ENCODE measurements around the gene EPHA5. TPM values are rescaled to one million over a fixed set of nuclear protein-coding genes. Genes with fewer than 3 reads are reported as not detected.

EPHA5 gene
- polyA plus RNA-seq, 1 donor (not counting 4 experiments of a cell fraction or from before 2014, with no cell fraction given), result not detected

- Histone ChIP-seq H4K20me1 (ENCODE audit: control insufficient read depth, extremely low read depth, insufficient read depth, low read length) (no peaks in the 10 kb centered on the region), H3K9ac (ENCODE audit: control insufficient read depth, extremely low read depth, insufficient read depth, low read length) (no peak overlapping the region), H3K27ac (ENCODE audit: control insufficient read depth, insufficient read depth, low read length) (no peak overlapping the region), H3K4me2 (ENCODE audit: control insufficient read depth, extremely low read depth, insufficient read depth, low read depth, low read length) (no peak overlapping the region), H3K27me3 (ENCODE audit: control insufficient read depth, extremely low read depth, insufficient read depth, low read length) (no peaks in the 10 kb centered on the region), H3K79me2 (ENCODE audit: control insufficient read depth, insufficient read depth, low read length) (no peaks in the 10 kb centered on the region), H3K4me1 (ENCODE audit: control insufficient read depth, extremely low read depth, insufficient read depth, low read length) (no peaks in the 10 kb centered on the region), H2AFZ (ENCODE audit: control insufficient read depth, low read length) (no peak overlapping the region), H3K4me3 (ENCODE audit: control insufficient read depth in 2 of 3, extremely low read depth in 1 of 3, insufficient read depth in 2 of 3, low read depth in 1 of 3, low read length in 3 of 3) (no peak overlapping the region), H3K36me3 (ENCODE audit: control insufficient read depth in 2 of 2, extremely low read depth in 1 of 2, insufficient read depth in 2 of 2, low read length in 2 of 2) (no peaks in the 10 kb centered on the region), H3K9me1 (ENCODE audit: control insufficient read depth, extremely low read depth, insufficient read depth, low read length) (no peaks in the 10 kb centered on the region), H3K9me3 (ENCODE audit: control insufficient read depth, low read depth, low read length) (no peaks in the 10 kb centered on the region)
- TF ChIP-seq CTCF (optimal IDR thresholded peaks at IDR 0.05 in 1 of 3, IDR thresholded peaks at IDR 0.05 in 1 of 3, conservative IDR thresholded peaks at IDR 0.05 in 1 of 3; ENCODE audit: extremely low read depth in 1 of 3, insufficient read depth in 2 of 3, low read length in 3 of 3) (no peak), EZH2 (IDR thresholded peaks at IDR 0.05; ENCODE audit: low read length) (no peak)
- DNase-seq (ENCODE audit: low read depth, low spot score) (no peak), FAIRE-seq (no peak)
- dilution Hi-C loops (cut with MboI; ENCODE audit: extremely low pct_ligation_motif_present, low sequenced_read_pairs), result no loop called here
Measured at GRCh38 chr4:65635051-65635821, 35.1 kb downstream of the EPHA5 start.

GRCh38 chr4:65624651-65625050 is 45.6 kb downstream of the EPHA5 start:
- H3K9me3 ChIP-seq (ENCODE audit: control insufficient read depth, low read depth, low read length), result no peaks in the 10 kb centered on the region
- no peaks in the 10 kb centered on the region for H4K20me1 ChIP-seq (ENCODE audit: control insufficient read depth, extremely low read depth, insufficient read depth, low read length)
- H3K36me3 ChIP-seq (ENCODE audit: control insufficient read depth in 2 of 2, extremely low read depth in 1 of 2, insufficient read depth in 2 of 2, low read length in 2 of 2), result no peaks in the 10 kb centered on the region
- no peaks in the 10 kb centered on the region for H3K27me3 ChIP-seq (ENCODE audit: control insufficient read depth, extremely low read depth, insufficient read depth, low read length)
- no peak overlapping the region for H3K4me2 ChIP-seq (ENCODE audit: control insufficient read depth, extremely low read depth, insufficient read depth, low read depth, low read length)
- FAIRE-seq (no peak), DNase-seq (ENCODE audit: low read depth, low spot score) (no peak)
- no peaks in the 10 kb centered on the region for H3K4me1 ChIP-seq (ENCODE audit: control insufficient read depth, extremely low read depth, insufficient read depth, low read length)
- H3K79me2 ChIP-seq (ENCODE audit: control insufficient read depth, insufficient read depth, low read length), result no peaks in the 10 kb centered on the region
- H3K27ac ChIP-seq (ENCODE audit: control insufficient read depth, insufficient read depth, low read length), result no peak overlapping the region
- dilution Hi-C loops (cut with MboI; ENCODE audit: extremely low pct_ligation_motif_present, low sequenced_read_pairs), result no loop called here
- no peak overlapping the region for H3K9ac ChIP-seq (ENCODE audit: control insufficient read depth, extremely low read depth, insufficient read depth, low read length)
- H2AFZ ChIP-seq (ENCODE audit: control insufficient read depth, low read length), result no peak overlapping the region
- H3K4me3 ChIP-seq (ENCODE audit: control insufficient read depth in 2 of 3, extremely low read depth in 1 of 3, insufficient read depth in 2 of 3, low read depth in 1 of 3, low read length in 3 of 3), result no peak overlapping the region
- no peak for TF ChIP-seq EZH2 (IDR thresholded peaks at IDR 0.05; ENCODE audit: low read length)
- TF ChIP-seq CTCF (optimal IDR thresholded peaks at IDR 0.05 in 1 of 3, IDR thresholded peaks at IDR 0.05 in 1 of 3, conservative IDR thresholded peaks at IDR 0.05 in 1 of 3; ENCODE audit: extremely low read depth in 1 of 3, insufficient read depth in 2 of 3, low read length in 3 of 3), result no peak
- H3K9me1 ChIP-seq (ENCODE audit: control insufficient read depth, extremely low read depth, insufficient read depth, low read length), result no peaks in the 10 kb centered on the region

Measured in keratinocyte (primary cell).